AG09319 (cell line): ENCODE results near the gene RC3H1.

ENCODE experiments used
- DNase-seq: peaks from one replicate; pipeline ENCODE4 v3.0.0-alpha.2; 2010; ENCODE audit warnings: low read depth; ENCODE audit errors: extremely low read depth
- CTCF ChIP-seq: IDR thresholded peaks from 2 replicates; pipeline ENCODE4 v1.5.1; 2011; ENCODE audit warnings: low read depth, mild to moderate bottlenecking, inconsistent platforms, low read length, moderate library complexity

The RC3H1 gene

GRCh38 chr1:174022976-174023277, 770 bp upstream of the RC3H1 start:
- DNase-seq, result no peak
- TF ChIP-seq CTCF, result no peak

- no peak for TF ChIP-seq CTCF
Measured at GRCh38 chr1:174021591-174022079, 522 bp downstream of the RC3H1 start.

GRCh38 chr1:174018565-174018964, 3.6 kb downstream of the RC3H1 start:
- no peak for DNase-seq
- TF ChIP-seq CTCF, result no peak

More at GRCh38 chr1:174021591-174022079, 522 bp downstream of the RC3H1 start:
- no peak for DNase-seq

GRCh38 chr1:174017231-174017970, 4.8 kb downstream of the RC3H1 start:
- no peak for DNase-seq
- TF ChIP-seq CTCF, result no peak

- no peak for DNase-seq
- TF ChIP-seq CTCF, result no peak
Measured at GRCh38 chr1:174013864-174014418, 8.2 kb downstream of the RC3H1 start.

- DNase-seq, result no peak
- no peak for TF ChIP-seq CTCF
Measured at GRCh38 chr1:174008979-174009378, 13.2 kb downstream of the RC3H1 start.

- DNase-seq, result no peak
Measured at GRCh38 chr1:174008269-174008668, 13.9 kb downstream of the RC3H1 start.

More at GRCh38 chr1:174008269-174008668, 13.9 kb downstream of the RC3H1 start:
- TF ChIP-seq CTCF, result no peak
